Measurements from ENCODE around the gene C1orf53. TPM values are rescaled to one million over a fixed set of nuclear protein-coding genes. Genes with fewer than 3 reads are reported as not detected.

Gene C1orf53
- total RNA-seq, 2 donors from 2014 or later = 1.7 to 3.5 TPM

DNA sequence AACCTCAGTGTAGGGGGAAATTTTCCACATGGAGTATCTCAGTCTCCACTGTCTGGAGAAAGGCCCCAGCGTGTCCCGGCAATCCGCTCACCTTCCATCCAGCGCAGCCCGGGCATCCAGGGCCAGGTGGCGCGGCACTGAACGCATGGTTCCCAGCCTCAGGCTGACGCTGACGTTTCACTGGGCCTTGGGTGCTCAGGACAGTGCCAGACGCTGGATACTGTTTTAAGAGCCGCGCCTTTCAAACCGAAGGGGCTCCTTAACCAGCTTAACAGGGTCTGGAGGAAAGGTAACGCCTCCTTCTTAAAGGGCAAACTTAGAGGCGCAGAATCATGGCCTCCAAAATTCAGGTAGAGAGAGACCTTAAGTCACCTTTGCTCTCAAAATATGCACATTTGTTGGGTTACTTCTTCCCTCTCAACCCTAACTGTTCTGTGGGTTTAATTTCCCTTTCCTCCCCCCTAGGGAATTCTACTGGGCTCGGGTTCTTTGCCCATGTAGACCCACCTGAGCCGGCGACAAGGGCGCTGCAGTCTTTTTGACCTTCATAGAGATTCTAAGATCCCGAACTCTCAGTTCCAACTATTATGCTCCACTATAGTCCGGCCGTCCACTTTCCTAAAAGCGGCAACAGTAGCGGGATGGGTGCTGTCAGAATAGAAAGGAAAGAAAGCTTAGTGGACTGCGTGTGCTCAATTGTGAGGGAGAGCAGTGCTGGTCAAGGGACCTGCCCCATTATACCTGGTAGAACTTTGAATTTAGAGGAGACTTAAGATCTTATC lies 11.3 kb downstream of the C1orf53 start:
- H3K36me3 ChIP-seq (ENCODE audit: control insufficient read depth, insufficient read depth, low read length) = no peaks in the 10 kb centered on the region
- Mint-ChIP-seq H3K27me3 (ENCODE audit: insufficient read depth) (peaks cover 100% of the 10 kb centered on the region), H3K4me1 (peaks cover 67% of the 10 kb centered on the region), H3K27ac (no peak overlapping the region), H3K36me3 (ENCODE audit: low read depth) (no peaks in the 10 kb centered on the region), H3K9me3 (no peaks in the 10 kb centered on the region), H3K4me3 (peak overlapping the region; percentile 44)
- H3K27me3 ChIP-seq (ENCODE audit: control insufficient read depth, insufficient read depth, low read length, poor library complexity, severe bottlenecking) = peaks cover 100% of the 10 kb centered on the region
- peaks cover 6% of the 10 kb centered on the region for H3K4me1 ChIP-seq (ENCODE audit: control insufficient read depth, insufficient read depth, low read length)
- no peak for TF ChIP-seq CTCF (conservative IDR thresholded peaks at IDR 0.05)
- peak overlapping the region; percentile 74 for H3K4me3 ChIP-seq (ENCODE audit: low read length)
- H3K27ac ChIP-seq (ENCODE audit: low read depth, low read length) = no peak overlapping the region
- WGBS, 2 experiments (ENCODE audit: insufficient coverage in 1 of 2, insufficient read length in 1 of 2) = 12 to 15% methylated on average over 24 to 26 of the region's 26 CpGs
- DNase-seq = peak; percentile 66
- no peak overlapping the region for H3K9ac ChIP-seq (ENCODE audit: extremely low read depth, low read length, poor library complexity, severe bottlenecking)
- no peaks in the 10 kb centered on the region for H3K9me3 ChIP-seq (ENCODE audit: control insufficient read depth, low read length)

DNA sequence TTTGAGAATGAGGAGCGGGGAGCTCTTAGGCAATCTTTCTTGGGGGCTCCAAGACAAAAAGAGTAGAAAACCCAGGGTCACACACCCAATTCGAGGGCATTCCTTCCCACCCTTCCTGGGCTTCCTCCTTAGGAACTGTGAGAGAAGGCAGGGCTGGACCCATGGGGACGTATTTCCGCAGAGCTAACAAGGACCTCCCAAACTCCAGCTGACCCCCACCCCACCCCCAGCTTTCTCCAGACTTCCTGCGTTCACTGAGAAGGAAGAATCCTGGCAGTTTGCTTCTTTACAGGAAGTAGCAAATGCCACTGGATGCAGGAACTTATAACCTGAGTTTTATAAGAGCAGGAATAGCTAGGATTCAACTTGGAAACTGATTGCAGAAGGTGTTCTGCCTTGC lies 12.1 kb downstream of the C1orf53 start:
- 7% methylated on average over 5 of the region's 5 CpGs; no CpG with 5 or more reads in 1 of the 2 experiments for WGBS, 2 experiments (ENCODE audit: insufficient coverage in 1 of 2, insufficient read length in 1 of 2)
- H3K27me3 Mint-ChIP-seq (ENCODE audit: insufficient read depth) = peaks cover 100% of the 10 kb centered on the region
- Histone ChIP-seq H3K36me3 (ENCODE audit: control insufficient read depth, insufficient read depth, low read length) (no peaks in the 10 kb centered on the region), H3K27ac (ENCODE audit: low read depth, low read length) (no peak overlapping the region), H3K4me3 (ENCODE audit: low read length) (peak overlapping the region; percentile 1), H3K4me1 (ENCODE audit: control insufficient read depth, insufficient read depth, low read length) (peaks cover 6% of the 10 kb centered on the region), H3K27me3 (ENCODE audit: control insufficient read depth, insufficient read depth, low read length, poor library complexity, severe bottlenecking) (peaks cover 100% of the 10 kb centered on the region), H3K9ac (ENCODE audit: extremely low read depth, low read length, poor library complexity, severe bottlenecking) (no peak overlapping the region), H3K9me3 (ENCODE audit: control insufficient read depth, low read length) (no peaks in the 10 kb centered on the region)
- no peaks in the 10 kb centered on the region for H3K36me3 Mint-ChIP-seq (ENCODE audit: low read depth)
- peak; percentile 64 for DNase-seq
- TF ChIP-seq CTCF (conservative IDR thresholded peaks at IDR 0.05) = no peak
- peaks cover 69% of the 10 kb centered on the region for H3K4me1 Mint-ChIP-seq
- no peaks in the 10 kb centered on the region for H3K9me3 Mint-ChIP-seq
- H3K4me3 Mint-ChIP-seq = no peak overlapping the region
- no peak overlapping the region for H3K27ac Mint-ChIP-seq

DNA sequence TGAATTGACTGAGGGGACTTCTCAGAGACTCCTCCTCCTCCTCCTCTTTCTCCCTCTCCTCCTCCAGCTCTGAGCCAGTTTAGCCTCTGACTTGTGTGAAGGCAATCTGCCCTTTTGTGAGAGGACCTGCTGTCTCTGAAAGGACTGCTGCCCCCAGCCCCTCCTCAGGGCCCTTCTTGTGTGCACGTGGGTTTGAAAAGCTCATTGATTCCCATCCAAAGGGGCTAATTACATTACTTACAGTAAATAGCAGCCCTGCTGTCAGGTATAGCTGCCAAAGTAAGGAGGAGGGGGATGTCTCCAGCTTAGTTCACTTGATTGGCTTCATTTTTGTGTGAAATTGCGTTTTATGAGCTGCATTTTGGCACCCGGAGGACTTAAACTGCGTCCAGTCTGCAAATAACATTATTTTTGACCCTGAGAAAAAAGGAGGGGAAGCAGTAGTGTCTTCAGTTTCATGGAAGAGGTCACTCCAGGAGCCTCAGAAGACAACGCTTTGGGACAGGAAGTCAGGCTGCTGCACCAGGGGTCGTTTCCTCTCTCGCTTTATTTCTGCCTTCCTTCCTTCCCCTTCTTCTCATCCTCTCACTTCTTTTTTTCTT lies 12.9 kb downstream of the C1orf53 start:
- Mint-ChIP-seq H3K27me3 (ENCODE audit: insufficient read depth) (peaks cover 100% of the 10 kb centered on the region), H3K27ac (no peak overlapping the region), H3K9me3 (no peaks in the 10 kb centered on the region), H3K36me3 (ENCODE audit: low read depth) (no peaks in the 10 kb centered on the region), H3K4me3 (peak overlapping the region; percentile 58), H3K4me1 (peaks cover 72% of the 10 kb centered on the region)
- H3K27me3 ChIP-seq (ENCODE audit: control insufficient read depth, insufficient read depth, low read length, poor library complexity, severe bottlenecking) = peaks cover 100% of the 10 kb centered on the region
- no peaks in the 10 kb centered on the region for H3K9me3 ChIP-seq (ENCODE audit: control insufficient read depth, low read length)
- 0 to 1% methylated on average over 3 to 7 of the region's 7 CpGs for WGBS, 2 experiments (ENCODE audit: insufficient coverage in 1 of 2, insufficient read length in 1 of 2)
- H3K9ac ChIP-seq (ENCODE audit: extremely low read depth, low read length, poor library complexity, severe bottlenecking) = no peak overlapping the region
- H3K4me3 ChIP-seq (ENCODE audit: low read length) = peak overlapping the region; percentile 78
- DNase-seq = peak; percentile 60
- no peak overlapping the region for H3K27ac ChIP-seq (ENCODE audit: low read depth, low read length)
- no peak for TF ChIP-seq CTCF (conservative IDR thresholded peaks at IDR 0.05)
- H3K36me3 ChIP-seq (ENCODE audit: control insufficient read depth, insufficient read depth, low read length) = no peaks in the 10 kb centered on the region
- H3K4me1 ChIP-seq (ENCODE audit: control insufficient read depth, insufficient read depth, low read length) = peaks cover 6% of the 10 kb centered on the region

Data from endodermal cell (in vitro differentiated cells).